ENCODE data around the gene XRCC2. TPM values are rescaled to one million over a fixed set of nuclear protein-coding genes. Genes with fewer than 3 reads are reported as not detected.

XRCC2 gene
- total RNA-seq, 1 donor from 2014 or later, result 0.60 TPM

DNA sequence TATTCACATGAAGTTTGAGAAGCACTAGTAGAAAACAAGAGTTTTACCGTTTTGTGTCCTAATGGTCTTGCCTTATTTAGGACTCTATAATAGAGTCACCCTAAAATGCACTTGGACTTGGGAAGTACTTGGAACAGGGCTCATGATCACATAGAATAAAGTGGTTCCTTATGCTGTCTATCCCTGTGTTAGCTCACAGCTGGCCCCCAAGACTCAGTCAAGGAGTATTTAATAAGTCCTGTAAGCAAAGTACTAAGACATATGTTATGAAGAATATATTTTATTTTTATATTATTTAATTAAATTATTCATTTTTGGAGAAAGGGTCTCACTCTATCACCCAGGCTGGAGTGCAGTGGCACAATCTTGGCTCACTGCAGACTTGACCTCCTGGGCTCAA lies 54.5 kb downstream of the XRCC2 start:
- H3K9me3 ChIP-seq (replicated peaks), result no peaks in the 10 kb centered on the region
- TF ChIP-seq, protein P1, sequence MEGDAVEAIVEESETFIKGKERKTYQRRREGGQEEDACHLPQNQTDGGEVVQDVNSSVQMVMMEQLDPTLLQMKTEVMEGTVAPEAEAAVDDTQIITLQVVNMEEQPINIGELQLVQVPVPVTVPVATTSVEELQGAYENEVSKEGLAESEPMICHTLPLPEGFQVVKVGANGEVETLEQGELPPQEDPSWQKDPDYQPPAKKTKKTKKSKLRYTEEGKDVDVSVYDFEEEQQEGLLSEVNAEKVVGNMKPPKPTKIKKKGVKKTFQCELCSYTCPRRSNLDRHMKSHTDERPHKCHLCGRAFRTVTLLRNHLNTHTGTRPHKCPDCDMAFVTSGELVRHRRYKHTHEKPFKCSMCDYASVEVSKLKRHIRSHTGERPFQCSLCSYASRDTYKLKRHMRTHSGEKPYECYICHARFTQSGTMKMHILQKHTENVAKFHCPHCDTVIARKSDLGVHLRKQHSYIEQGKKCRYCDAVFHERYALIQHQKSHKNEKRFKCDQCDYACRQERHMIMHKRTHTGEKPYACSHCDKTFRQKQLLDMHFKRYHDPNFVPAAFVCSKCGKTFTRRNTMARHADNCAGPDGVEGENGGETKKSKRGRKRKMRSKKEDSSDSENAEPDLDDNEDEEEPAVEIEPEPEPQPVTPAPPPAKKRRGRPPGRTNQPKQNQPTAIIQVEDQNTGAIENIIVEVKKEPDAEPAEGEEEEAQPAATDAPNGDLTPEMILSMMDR (IDR thresholded peaks at IDR 0.05; ENCODE audit: borderline replicate concordance), result no peak
- intact Hi-C loops (cut with micrococcal nuclease), result no loop called here

DNA sequence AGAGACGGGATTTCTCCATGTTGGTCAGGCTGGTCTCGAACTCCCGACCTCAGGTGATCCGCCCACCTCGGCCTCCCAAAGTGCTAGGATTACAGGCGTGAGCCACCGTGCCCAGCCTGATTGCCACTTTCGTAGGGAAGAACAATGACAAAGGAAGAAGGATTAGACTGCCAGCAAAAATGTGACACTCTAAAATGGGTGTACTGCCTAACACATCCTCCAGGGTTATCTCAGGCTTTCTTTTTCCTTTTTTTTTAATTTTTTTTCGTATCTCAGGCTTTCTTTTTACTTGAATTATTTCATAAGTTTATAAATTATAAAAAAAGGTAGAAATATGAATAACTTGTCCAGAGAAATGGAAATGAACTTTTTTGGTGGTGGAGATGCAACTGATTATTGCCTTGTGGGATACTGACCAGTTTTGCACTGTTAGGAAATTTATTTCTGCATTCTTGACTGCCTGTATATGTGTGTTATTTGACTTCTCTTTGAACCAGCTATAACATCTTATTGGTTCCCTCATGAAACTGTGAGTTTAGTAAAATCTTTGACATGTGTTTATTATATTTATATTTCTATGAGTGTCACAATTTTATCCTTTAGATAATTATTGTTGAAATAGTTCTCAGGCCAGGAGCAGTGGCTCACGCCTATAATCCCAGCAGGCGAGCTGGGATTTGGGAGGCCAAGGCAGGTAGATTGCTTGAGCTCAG lies 56.8 kb downstream of the XRCC2 start:
- no peak overlapping the region for H3K4me3 ChIP-seq
- no peaks in the 10 kb centered on the region for H3K27me3 ChIP-seq (ENCODE audit: low read depth)
- no peak for DNase-seq
- intact Hi-C loops (cut with micrococcal nuclease), result no loop called here
- no peaks in the 10 kb centered on the region for H3K9me3 ChIP-seq (replicated peaks)
- peaks cover 6% of the 10 kb centered on the region for H3K4me1 ChIP-seq
- TF ChIP-seq, protein P1 (IDR thresholded peaks at IDR 0.05; ENCODE audit: borderline replicate concordance), result no peak
- H3K36me3 ChIP-seq, result no peaks in the 10 kb centered on the region
- no peak overlapping the region for H3K27ac ChIP-seq (replicated peaks)

More for the DNA sequence above, 54.5 kb downstream of the XRCC2 start:
- H3K27ac ChIP-seq (replicated peaks), result no peak overlapping the region
- no peaks in the 10 kb centered on the region for H3K4me1 ChIP-seq
- DNase-seq, result no peak
- H3K36me3 ChIP-seq, result no peaks in the 10 kb centered on the region
- H3K27me3 ChIP-seq (ENCODE audit: low read depth), result no peaks in the 10 kb centered on the region
- no peak overlapping the region for H3K4me3 ChIP-seq

DNA sequence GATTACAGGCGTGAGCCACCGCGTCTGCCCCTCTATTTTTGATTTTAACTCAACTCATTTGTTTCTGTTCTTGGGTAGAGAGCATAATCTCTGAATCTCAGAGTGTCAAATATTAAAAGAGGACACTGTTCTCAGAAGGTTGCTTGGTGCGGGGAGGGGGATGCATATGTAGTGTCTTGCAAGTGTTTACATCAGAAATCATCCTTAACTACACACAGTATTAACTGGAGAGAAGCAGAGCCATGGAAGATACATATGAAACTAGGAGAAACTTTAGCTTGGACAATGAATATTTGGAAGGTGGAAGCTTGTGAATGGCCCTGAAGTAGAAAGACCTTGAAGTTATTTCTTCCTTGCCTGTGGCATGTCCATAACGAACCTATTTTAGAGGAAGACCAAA lies 57.5 kb downstream of the XRCC2 start:
- Histone ChIP-seq H3K9me3 (replicated peaks) (no peaks in the 10 kb centered on the region), H3K4me3 (no peak overlapping the region), H3K27ac (replicated peaks) (no peak overlapping the region), H3K27me3 (ENCODE audit: low read depth) (no peaks in the 10 kb centered on the region), H3K4me1 (peaks cover 6% of the 10 kb centered on the region), H3K36me3 (no peaks in the 10 kb centered on the region)
- TF ChIP-seq, protein P1 (IDR thresholded peaks at IDR 0.05; ENCODE audit: borderline replicate concordance), result no peak
- intact Hi-C loops (cut with micrococcal nuclease), result no loop called here
- no peak for DNase-seq

DNA sequence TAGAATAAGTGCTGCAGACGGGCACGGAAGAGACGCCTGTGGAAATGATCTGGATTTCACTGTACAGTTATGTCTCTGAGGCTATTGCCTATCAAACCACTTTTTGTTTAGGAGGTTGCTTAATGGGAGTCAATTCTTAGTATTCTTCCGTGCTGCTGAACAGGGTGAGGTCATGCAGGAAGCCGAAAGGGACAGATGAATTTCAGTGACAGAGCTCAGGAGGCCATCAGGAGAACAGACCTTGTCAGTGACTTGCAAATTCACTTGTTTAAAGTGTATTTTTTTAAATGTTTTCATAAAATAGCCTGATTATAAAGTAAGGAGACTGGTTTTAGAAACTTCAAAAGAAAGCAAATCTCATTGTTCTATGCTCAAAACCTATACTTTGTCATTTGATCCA lies 58.9 kb downstream of the XRCC2 start:
- H3K27me3 ChIP-seq (ENCODE audit: low read depth), result no peaks in the 10 kb centered on the region
- H3K36me3 ChIP-seq, result no peaks in the 10 kb centered on the region
- H3K4me3 ChIP-seq, result no peak overlapping the region
- TF ChIP-seq, protein P1 (IDR thresholded peaks at IDR 0.05; ENCODE audit: borderline replicate concordance), result no peak
- peaks cover 6% of the 10 kb centered on the region for H3K4me1 ChIP-seq
- no peak for DNase-seq
- no peaks in the 10 kb centered on the region for H3K9me3 ChIP-seq (replicated peaks)
- H3K27ac ChIP-seq (replicated peaks), result no peak overlapping the region
- intact Hi-C loops (cut with micrococcal nuclease), result no loop called here

DNA sequence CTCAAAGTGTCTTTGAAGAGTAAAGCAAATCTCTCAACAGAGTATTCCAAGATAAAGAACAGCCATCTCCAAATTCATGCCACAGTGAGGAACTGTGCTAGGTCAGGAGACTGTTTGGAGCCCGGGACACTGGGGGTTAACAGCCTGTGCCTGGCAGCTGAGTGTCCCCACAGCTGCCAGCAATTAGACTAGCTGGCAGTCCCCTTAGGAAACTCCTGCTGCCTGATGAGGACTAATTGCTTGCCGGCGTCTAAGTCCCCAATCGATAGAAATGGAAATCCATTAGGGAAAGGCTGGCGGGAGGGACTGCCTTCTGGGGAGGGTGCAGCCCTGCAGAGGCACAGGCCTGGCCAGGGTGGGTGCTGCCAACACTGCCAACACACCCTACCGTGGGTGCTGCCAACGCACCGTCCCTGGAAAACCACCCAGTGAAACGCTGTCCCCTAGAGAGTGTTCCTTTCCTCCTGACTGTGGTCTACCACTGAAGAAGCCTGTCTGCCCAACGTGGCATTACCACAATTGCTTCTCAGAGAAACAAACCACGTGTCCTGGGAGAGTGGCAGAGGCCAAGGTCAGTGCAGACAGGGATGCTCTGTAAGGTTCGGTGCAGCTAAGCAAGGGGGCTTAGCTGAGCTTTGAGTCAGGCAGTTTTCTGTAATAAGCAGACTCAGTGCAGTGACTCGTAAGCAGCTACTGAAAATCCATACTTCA lies 60.8 kb downstream of the XRCC2 start:
- intact Hi-C loops (cut with micrococcal nuclease), result no loop called here
- TF ChIP-seq, protein P1 (IDR thresholded peaks at IDR 0.05; ENCODE audit: borderline replicate concordance), result peak; percentile 22
- peak overlapping the region; percentile 37 for H3K4me3 ChIP-seq
- no peaks in the 10 kb centered on the region for H3K9me3 ChIP-seq (replicated peaks)
- no peak overlapping the region for H3K27ac ChIP-seq (replicated peaks)
- no peaks in the 10 kb centered on the region for H3K36me3 ChIP-seq
- no peak for DNase-seq
- peaks cover 6% of the 10 kb centered on the region for H3K4me1 ChIP-seq
- no peaks in the 10 kb centered on the region for H3K27me3 ChIP-seq (ENCODE audit: low read depth)
